SK-N-SH treated with all-trans-retinoic acid at 6 μM for 48 hours (cell line): ENCODE measurements around the gene CYBA.

Experiments
- BACH2 ChIP-seq: fragments of 250-450 bp; sonication (Bioruptor Pico); IDR thresholded peaks from 2 replicates; pipeline ENCODE4 v1.9.0; 2021; ENCODE audit warnings: mild to moderate bottlenecking, borderline replicate concordance
- CSDC2 ChIP-seq: fragments of 250-450 bp; sonication (Bioruptor Pico); IDR thresholded peaks from 2 replicates; pipeline ENCODE4 v1.5.0; 2020; ENCODE audit warnings: mild to moderate bottlenecking, moderate library complexity
- RARB ChIP-seq: fragments of 250-450 bp; sonication (Bioruptor Pico); IDR thresholded peaks from 2 replicates; pipeline ENCODE4 v1.8.0; 2021; ENCODE audit warnings: mild to moderate bottlenecking, moderate library complexity
- SNAI2 ChIP-seq: fragments of 250-450 bp; sonication (Bioruptor Pico); IDR thresholded peaks from 2 replicates; pipeline ENCODE4 v1.5.0; 2020; ENCODE audit warnings: mild to moderate bottlenecking, moderate library complexity
- TCF4 ChIP-seq: fragments of 250-450 bp; sonication (Bioruptor Pico); IDR thresholded peaks from 2 replicates; pipeline ENCODE4 v1.8.0; 2021; ENCODE audit warnings: mild to moderate bottlenecking, moderate library complexity, borderline replicate concordance
- ZFP30 ChIP-seq: fragments of 450-650 bp; formaldehyde crosslinking; IDR thresholded peaks from 2 replicates; pipeline ENCODE4 v1.5.0; 2022; ENCODE audit warnings: mild to moderate bottlenecking, moderate library complexity
- ZNF70 ChIP-seq: fragments of 450-650 bp; formaldehyde crosslinking; IDR thresholded peaks from 2 replicates; pipeline ENCODE4 v1.5.0; 2020; ENCODE audit warnings: mild to moderate bottlenecking, moderate library complexity
- TF ChIP-seq, protein P1 (sequence below): fragments of 250-450 bp; sonication (Bioruptor Pico); IDR thresholded peaks from 2 replicates; pipeline ENCODE4 v1.8.0; 2020; ENCODE audit warnings: mild to moderate bottlenecking, moderate library complexity, borderline replicate concordance

DNA sequence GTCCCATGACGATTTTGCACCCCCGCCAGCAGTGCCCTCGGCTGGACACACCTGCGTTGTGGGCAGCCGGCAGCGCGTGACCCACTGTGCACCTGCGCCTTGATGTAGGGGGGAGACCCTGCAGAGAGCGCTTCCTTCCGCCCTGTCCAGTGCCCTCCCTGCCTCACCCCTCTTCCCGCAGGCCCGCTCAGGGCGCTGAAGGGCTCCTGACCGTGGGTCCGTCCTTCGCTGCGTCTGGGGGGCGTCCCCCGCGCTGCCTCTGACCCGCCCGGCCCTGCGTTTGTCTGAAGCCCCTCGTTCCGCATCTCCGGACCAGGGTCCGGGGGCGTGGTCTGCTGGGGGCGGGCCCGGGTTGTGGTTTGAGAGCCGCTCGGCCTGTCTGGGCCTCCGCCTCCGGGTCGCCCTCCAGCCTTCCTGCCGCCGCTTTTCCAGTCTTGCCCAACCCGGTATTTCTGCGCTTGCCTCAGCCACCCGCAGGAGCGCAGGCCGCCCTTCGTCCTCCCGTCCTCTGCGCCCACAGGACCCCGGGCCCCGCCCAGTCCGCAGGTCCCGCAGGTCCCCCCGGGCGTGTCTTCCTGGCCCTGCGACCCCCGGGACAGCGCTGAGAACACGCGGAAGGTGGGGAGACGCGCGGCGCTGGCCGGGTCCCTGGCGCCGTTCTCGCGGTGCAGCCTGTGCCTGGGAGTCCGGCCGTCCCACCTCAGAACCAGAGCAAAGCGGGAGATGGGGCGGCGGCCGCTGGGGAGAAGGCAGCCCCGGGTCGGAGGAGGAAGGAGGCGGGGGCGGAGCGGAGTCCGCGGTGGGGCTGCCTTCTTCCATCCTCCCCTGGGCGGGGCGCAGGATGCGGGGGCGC, 16.5 kb downstream of the CYBA start:
- TF ChIP-seq CSDC2 (CRISPR knock-in tag) = no peak
- TF ChIP-seq BACH2 (CRISPR knock-in tag) = no peak
- TF ChIP-seq, protein P1, sequence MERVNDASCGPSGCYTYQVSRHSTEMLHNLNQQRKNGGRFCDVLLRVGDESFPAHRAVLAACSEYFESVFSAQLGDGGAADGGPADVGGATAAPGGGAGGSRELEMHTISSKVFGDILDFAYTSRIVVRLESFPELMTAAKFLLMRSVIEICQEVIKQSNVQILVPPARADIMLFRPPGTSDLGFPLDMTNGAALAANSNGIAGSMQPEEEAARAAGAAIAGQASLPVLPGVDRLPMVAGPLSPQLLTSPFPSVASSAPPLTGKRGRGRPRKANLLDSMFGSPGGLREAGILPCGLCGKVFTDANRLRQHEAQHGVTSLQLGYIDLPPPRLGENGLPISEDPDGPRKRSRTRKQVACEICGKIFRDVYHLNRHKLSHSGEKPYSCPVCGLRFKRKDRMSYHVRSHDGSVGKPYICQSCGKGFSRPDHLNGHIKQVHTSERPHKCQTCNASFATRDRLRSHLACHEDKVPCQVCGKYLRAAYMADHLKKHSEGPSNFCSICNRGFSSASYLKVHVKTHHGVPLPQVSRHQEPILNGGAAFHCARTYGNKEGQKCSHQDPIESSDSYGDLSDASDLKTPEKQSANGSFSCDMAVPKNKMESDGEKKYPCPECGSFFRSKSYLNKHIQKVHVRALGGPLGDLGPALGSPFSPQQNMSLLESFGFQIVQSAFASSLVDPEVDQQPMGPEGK (CRISPR knock-in tag) = no peak
- no peak for TF ChIP-seq SNAI2 (CRISPR knock-in tag)
- TF ChIP-seq ZFP30 (CRISPR knock-in tag) = no peak
- no peak for TF ChIP-seq ZNF70 (CRISPR knock-in tag)
- no peak for TF ChIP-seq TCF4 (CRISPR knock-in tag)
- TF ChIP-seq RARB = no peak
